Measurements from ENCODE around the gene CENPA. TPM values are rescaled to one million over a fixed set of nuclear protein-coding genes. Genes with fewer than 3 reads are reported as not detected.

The CENPA gene
- total RNA-seq, 1 donor from 2014 or later, result 3.9 TPM

- Mint-ChIP-seq H3K9me3 (ENCODE audit: unreplicated experiment) (no peaks in the 10 kb centered on the region), H3K27me3 (ENCODE audit: unreplicated experiment) (no peaks in the 10 kb centered on the region), H3K27ac (ENCODE audit: unreplicated experiment) (no peak overlapping the region), H3K36me3 (ENCODE audit: low read depth, unreplicated experiment) (no peaks in the 10 kb centered on the region), H3K4me3 (ENCODE audit: unreplicated experiment) (no peak overlapping the region), H3K4me1 (ENCODE audit: unreplicated experiment) (peaks cover 2% of the 10 kb centered on the region)
- no peak for TF ChIP-seq CTCF (IDR thresholded peaks at IDR 0.05; ENCODE audit: unreplicated experiment)
- no peak for DNase-seq (ENCODE audit: low spot score)
Observed at GRCh38 chr2:26818972-26819371, 33.1 kb downstream of the CENPA start.

GRCh38 chr2:26820932-26821331 lies 35.1 kb downstream of the CENPA start:
- peaks cover 2% of the 10 kb centered on the region for H3K4me1 Mint-ChIP-seq (ENCODE audit: unreplicated experiment)
- no peak overlapping the region for H3K4me3 Mint-ChIP-seq (ENCODE audit: unreplicated experiment)
- no peaks in the 10 kb centered on the region for H3K27me3 Mint-ChIP-seq (ENCODE audit: unreplicated experiment)
- no peaks in the 10 kb centered on the region for H3K9me3 Mint-ChIP-seq (ENCODE audit: unreplicated experiment)
- DNase-seq (ENCODE audit: low spot score), result no peak
- no peaks in the 10 kb centered on the region for H3K36me3 Mint-ChIP-seq (ENCODE audit: low read depth, unreplicated experiment)
- TF ChIP-seq CTCF (IDR thresholded peaks at IDR 0.05; ENCODE audit: unreplicated experiment), result no peak
- H3K27ac Mint-ChIP-seq (ENCODE audit: unreplicated experiment), result no peak overlapping the region

GRCh38 chr2:26822877-26823276 lies 37.0 kb downstream of the CENPA start:
- Mint-ChIP-seq H3K36me3 (ENCODE audit: low read depth, unreplicated experiment) (no peaks in the 10 kb centered on the region), H3K27ac (ENCODE audit: unreplicated experiment) (no peak overlapping the region), H3K9me3 (ENCODE audit: unreplicated experiment) (no peaks in the 10 kb centered on the region), H3K27me3 (ENCODE audit: unreplicated experiment) (no peaks in the 10 kb centered on the region), H3K4me1 (ENCODE audit: unreplicated experiment) (peaks cover 2% of the 10 kb centered on the region), H3K4me3 (ENCODE audit: unreplicated experiment) (no peak overlapping the region)
- TF ChIP-seq CTCF (IDR thresholded peaks at IDR 0.05; ENCODE audit: unreplicated experiment), result no peak
- no peak for DNase-seq (ENCODE audit: low spot score)

- Mint-ChIP-seq H3K4me3 (ENCODE audit: unreplicated experiment) (no peak overlapping the region), H3K36me3 (ENCODE audit: low read depth, unreplicated experiment) (no peaks in the 10 kb centered on the region), H3K9me3 (ENCODE audit: unreplicated experiment) (no peaks in the 10 kb centered on the region), H3K27me3 (ENCODE audit: unreplicated experiment) (peaks cover 2% of the 10 kb centered on the region), H3K4me1 (ENCODE audit: unreplicated experiment) (no peaks in the 10 kb centered on the region), H3K27ac (ENCODE audit: unreplicated experiment) (no peak overlapping the region)
- no peak for TF ChIP-seq CTCF (IDR thresholded peaks at IDR 0.05; ENCODE audit: unreplicated experiment)
- no peak for DNase-seq (ENCODE audit: low spot score)
Observed at GRCh38 chr2:26838121-26838906, 52.5 kb downstream of the CENPA start.

GRCh38 chr2:26840937-26841610 lies 55.2 kb downstream of the CENPA start:
- Mint-ChIP-seq H3K9me3 (ENCODE audit: unreplicated experiment) (no peaks in the 10 kb centered on the region), H3K4me3 (ENCODE audit: unreplicated experiment) (no peak overlapping the region), H3K27ac (ENCODE audit: unreplicated experiment) (no peak overlapping the region), H3K27me3 (ENCODE audit: unreplicated experiment) (peaks cover 4% of the 10 kb centered on the region), H3K4me1 (ENCODE audit: unreplicated experiment) (no peaks in the 10 kb centered on the region), H3K36me3 (ENCODE audit: low read depth, unreplicated experiment) (no peaks in the 10 kb centered on the region)
- TF ChIP-seq CTCF (IDR thresholded peaks at IDR 0.05; ENCODE audit: unreplicated experiment), result no peak
- no peak for DNase-seq (ENCODE audit: low spot score)

Data from endothelial cell (in vitro differentiated cells).